SK-N-SH (cell line): Measurements from ENCODE around the gene PDXDC1. TPM values are rescaled to one million over a fixed set of nuclear protein-coding genes. Genes with fewer than 3 reads are reported as not detected.

Experiments used
- CTCF ChIA-PET: fragments of 300-600, 350-600 bp; formaldehyde crosslinking; extraction: SDS; loops from one replicate; lab custom pipeline; 2021; lab: Yijun Ruan, JAX
- POLR2A ChIA-PET: fragments of 350-600 bp; sonication (Branson Sonifier 250); formaldehyde crosslinking; extraction: SDS; loops from one replicate; lab custom pipeline; 2020; ENCODE audit warnings: antibody characterized with exemption, inconsistent platforms; lab: Yijun Ruan, JAX
- DNase-seq: peaks from one replicate; pipeline ENCODE4 v3.0.0; 2012
- H2AFZ ChIP-seq: fragments of 200-600 bp; sonication (generic); 2 replicates; pipeline ENCODE4 v1.8.1; 2016; ENCODE audit warnings: antibody characterized with exemption, mild to moderate bottlenecking, low read depth
- H3F3A ChIP-seq: fragments of 200-600 bp; sonication (generic); replicated peaks from 2 replicates; pipeline ENCODE3; 2016; ENCODE audit warnings: antibody characterized with exemption, mild to moderate bottlenecking; ENCODE audit not compliant: insufficient read depth
- H3K27ac ChIP-seq, 2 experiments: fragments of 200-500 bp in 1 of 2; fragments of 200-600 bp in 1 of 2; sonication (Bioruptor generic) in 1 of 2; sonication (generic), shearing (Covaris generic) in 1 of 2; 2 replicates each; pipeline versions ENCODE4 v1.5.1 to v1.6.1; 2014 to 2016; ENCODE audit warnings: low read depth in 2 of 2, inconsistent platforms in 1 of 2, low read length in 1 of 2, mild to moderate bottlenecking in 1 of 2, mixed read lengths in 1 of 2
- H3K27me3 ChIP-seq: fragments of 200-600 bp; sonication (generic), shearing (Covaris generic); 2 replicates; pipeline ENCODE4 v1.6.1; 2016; ENCODE audit warnings: mixed run types; ENCODE audit not compliant: insufficient read depth
- H3K36me3 ChIP-seq, 2 experiments: fragments of 200-500 bp in 1 of 2; fragments of 200-600 bp in 1 of 2; sonication (Bioruptor generic) in 1 of 2; sonication (generic) in 1 of 2; replicated peaks in 1 of 2; 2 replicates each; pipeline versions ENCODE3 to v1.5.1; 2014 to 2016; ENCODE audit warnings: low read length in 1 of 2, mild to moderate bottlenecking in 1 of 2; ENCODE audit not compliant: insufficient read depth in 2 of 2, control insufficient read depth in 1 of 2
- H3K4me1 ChIP-seq, 2 experiments: fragments of 200-500 bp in 1 of 2; fragments of 200-600 bp in 1 of 2; sonication (Bioruptor generic) in 1 of 2; sonication (generic), shearing (Covaris generic) in 1 of 2; 2 replicates each; pipeline versions ENCODE4 v1.5.1 to v1.6.1; 2014 to 2016; ENCODE audit warnings: low read depth in 1 of 2, low read length in 1 of 2, mixed run types in 1 of 2; ENCODE audit not compliant: insufficient read depth in 2 of 2, control insufficient read depth in 1 of 2
- H3K4me2 ChIP-seq: fragments of 200-600 bp; sonication (generic), shearing (Covaris generic); 2 replicates; pipeline ENCODE4 v1.6.1; 2017; ENCODE audit warnings: mixed run types
- H3K4me3 ChIP-seq, 2 experiments: fragments of 200-500 bp in 1 of 2; fragments of 200-600 bp in 1 of 2; sonication (Bioruptor generic) in 1 of 2; sonication (generic), shearing (Covaris generic) in 1 of 2; 2 replicates each; pipeline versions ENCODE4 v1.5.1 to v1.8.1; 2014 to 2016; ENCODE audit warnings: low read depth in 2 of 2, inconsistent platforms in 1 of 2, low read length in 1 of 2, mild to moderate bottlenecking in 1 of 2, mixed read lengths in 1 of 2, moderate library complexity in 1 of 2
- H3K79me2 ChIP-seq: fragments of 200-600 bp; sonication (generic); 2 replicates; pipeline ENCODE4 v1.8.1; 2017; ENCODE audit warnings: mild to moderate bottlenecking; ENCODE audit not compliant: insufficient read depth
- H3K9ac ChIP-seq: fragments of 200-600 bp; sonication (generic); 2 replicates; pipeline ENCODE4 v1.6.1; 2017; ENCODE audit warnings: mixed run types
- H3K9me2 ChIP-seq: fragments of 200-600 bp; sonication (generic); 2 replicates; pipeline ENCODE4 v1.6.1; 2017; ENCODE audit warnings: mixed run types
- H3K9me3 ChIP-seq: fragments of 200-600 bp; sonication (generic); 2 replicates; pipeline ENCODE4 v1.6.1; 2017; ENCODE audit warnings: mixed run types, mild to moderate bottlenecking, moderate library complexity
- H4K20me1 ChIP-seq: fragments of 200-600 bp; sonication (generic); 2 replicates; pipeline ENCODE4 v1.6.1; 2017; ENCODE audit warnings: mild to moderate bottlenecking, mixed run types; ENCODE audit not compliant: insufficient read depth
- CHD2 ChIP-seq: fragments of 150-350 bp; IDR thresholded peaks from 2 replicates; pipeline ENCODE4 v1.6.1; 2018; ENCODE audit warnings: low read length; ENCODE audit not compliant: partially characterized antibody
- CTCF ChIP-seq: fragments of 200-600 bp; sonication (generic); IDR thresholded peaks from 2 replicates; pipeline ENCODE4 v1.6.1; 2017; ENCODE audit warnings: antibody characterized with exemption, mild to moderate bottlenecking, moderate library complexity
- EP300 ChIP-seq, 2 experiments: IDR thresholded peaks; 2 replicates each; pipeline versions ENCODE4 v1.4.0 to v1.6.1; 2012; ENCODE audit warnings: borderline replicate concordance in 1 of 2, low read depth in 1 of 2, low read length in 1 of 2
- EZH2phosphoT487 ChIP-seq: fragments of 200-600 bp; sonication (generic); IDR thresholded peaks from 2 replicates; pipeline ENCODE4 v1.6.1; 2017; ENCODE audit warnings: low read depth, mixed run types, mild to moderate bottlenecking, antibody characterized with exemption, moderate library complexity, borderline replicate concordance
- IRF3 ChIP-seq: fragments of 150-350 bp; IDR thresholded peaks from 2 replicates; pipeline ENCODE4 v1.6.1; 2016; ENCODE audit warnings: mild to moderate bottlenecking, low read depth, low read length
- JUND ChIP-seq: IDR thresholded peaks from 2 replicates; pipeline ENCODE4 v1.4.0; 2012
- MEF2A ChIP-seq: IDR thresholded peaks from 2 replicates; pipeline ENCODE4 v1.4.0; 2012; ENCODE audit warnings: low read depth, borderline replicate concordance
- MXI1 ChIP-seq: IDR thresholded peaks from 2 replicates; pipeline ENCODE4 v1.6.1; 2012; ENCODE audit warnings: mild to moderate bottlenecking, low read depth, low read length, improper control_type of control experiment
- NFIC ChIP-seq: IDR thresholded peaks from 2 replicates; pipeline ENCODE4 v1.4.0; 2012; ENCODE audit warnings: borderline replicate concordance
- PBX3 ChIP-seq: IDR thresholded peaks from 2 replicates; pipeline ENCODE4; 2012
- POLR2AphosphoS5 ChIP-seq: IDR thresholded peaks from 2 replicates; pipeline ENCODE4 v1.6.1; 2012; ENCODE audit warnings: low read depth, low read length
- RAD21 ChIP-seq: IDR thresholded peaks from 2 replicates; pipeline ENCODE4 v1.6.1; 2012; ENCODE audit warnings: mild to moderate bottlenecking, low read length
- REST ChIP-seq: IDR thresholded peaks from 2 replicates; pipeline ENCODE4 v1.6.1; 2012; ENCODE audit warnings: mild to moderate bottlenecking, low read depth, low read length, moderate library complexity
- SMC3 ChIP-seq: IDR thresholded peaks from 2 replicates; pipeline ENCODE4 v1.6.1; 2012; ENCODE audit warnings: low read depth, low read length, improper control_type of control experiment
- TEAD4 ChIP-seq: IDR thresholded peaks from 2 replicates; pipeline ENCODE4 v1.4.0; 2012; ENCODE audit warnings: mild to moderate bottlenecking, borderline replicate concordance; ENCODE audit not compliant: insufficient read depth
- USF1 ChIP-seq: IDR thresholded peaks from 2 replicates; pipeline ENCODE4 v1.4.0; 2012; ENCODE audit warnings: low read depth, borderline replicate concordance
- WGBS: methylation state at CpG from one replicate; pipeline ENCODE4 v1.1.6; 2017; ENCODE audit warnings: low lambda C conversion rate; 5-methylcytosine and 5-hydroxymethylcytosine counted together
- polyA plus RNA-seq, 3 experiments: library from polyadenylated mRNA; depleted of rRNA; stranded (reverse); fragments of >200 nt; gene quantifications; 2 replicates each; pipeline ENCODE4 v1.2.3, GENCODE V29; 2012

Gene PDXDC1
- polyA plus RNA-seq, 1 of the 3 experiments (the other 2 are of a cell fraction): 37.4 TPM

GRCh38 chr16:15052747-15053476, 78.1 kb downstream of the PDXDC1 start:
- CTCF ChIA-PET: interaction anchor here (0.9 to 2.0 kb wide), 2 partner anchors 12 to 20 kb away, joined by 4 to 6 read pairs; no protein-coding TSS in a partner anchor
- Histone ChIP-seq H3K4me2 (no peak overlapping the region), H3K9me2 (no peaks in the 10 kb centered on the region), H3K27ac (no peak overlapping the region), H3K27me3 (no peaks in the 10 kb centered on the region), H3K9ac (no peak overlapping the region)
- POLR2A ChIA-PET: interaction anchor here (0.6 kb wide), 1 partner anchor 17 kb away, joined by 3 read pairs; no protein-coding TSS in a partner anchor
- 93% methylated on average over 10 of the region's 10 CpGs for WGBS
- TF ChIP-seq TEAD4: no peak
- TF ChIP-seq IRF3: no peak
- TF ChIP-seq SMC3: no peak
- no peak for TF ChIP-seq CHD2
- TF ChIP-seq, all 33 proteins: peak for 0
- H3K79me2 ChIP-seq: peaks cover 70% of the 10 kb centered on the region
- H3K4me1 ChIP-seq: peaks cover 0 to 13% of the 10 kb centered on the region in 2 experiments; a peak in 1 of 4 replicates
- no peak for DNase-seq
- H4K20me1 ChIP-seq: 0 out of 2 replicates have a peak, but pooled peaks cover 13% of the 10 kb centered on the region
- no peaks in the 10 kb centered on the region for H3K9me3 ChIP-seq
- H2AFZ ChIP-seq: no peak overlapping the region
- peaks cover 13% of the 10 kb centered on the region for H3F3A ChIP-seq
- H3K36me3 ChIP-seq: no peaks in the 10 kb centered on the region
- no peak overlapping the region for H3K4me3 ChIP-seq

GRCh38 chr16:15053904-15054303, 79.1 kb downstream of the PDXDC1 start:
- Histone ChIP-seq H3K27ac (no peak overlapping the region), H3K9me2 (no peaks in the 10 kb centered on the region), H3K79me2 (peaks cover 64% of the 10 kb centered on the region), H3K4me3 (0 out of 4 replicates have a peak overlapping the region, but pooled peaks of 1 of the 2 experiments have one; percentile 12), H3K36me3 (peaks cover 2 to 3% of the 10 kb centered on the region in 2 experiments), H3K4me2 (peak overlapping the region; percentile 94), H3K9me3 (no peaks in the 10 kb centered on the region), H3K4me1 (peaks cover 0 to 13% of the 10 kb centered on the region in 2 experiments; a peak in 1 of 4 replicates), H3F3A (peaks cover 13% of the 10 kb centered on the region), H3K27me3 (no peaks in the 10 kb centered on the region), H3K9ac (no peak overlapping the region), H2AFZ (no peak overlapping the region), H4K20me1 (0 out of 2 replicates have a peak, but pooled peaks cover 13% of the 10 kb centered on the region)
- 96% methylated on average over 10 of the region's 10 CpGs for WGBS
- CTCF ChIA-PET: interaction anchor here (0.9 to 2.0 kb wide), 2 partner anchors 13 to 21 kb away, joined by 4 to 6 read pairs; no protein-coding TSS in a partner anchor
- no peak for DNase-seq
- POLR2A ChIA-PET: no interaction called here
- TF ChIP-seq CTCF (no peak), USF1 (no peak), MEF2A (no peak), POLR2AphosphoS5 (no peak), PBX3 (no peak), REST (no peak), JUND (no peak), MXI1 (no peak), SMC3 (no peak), NFIC (no peak), EZH2phosphoT487 (no peak), RAD21 (no peak), EP300 (IDR thresholded peaks at IDR 0.05; ENCODE audit: borderline replicate concordance in 1 of 2, low read depth in 1 of 2, low read length in 1 of 2) (no peak)
